Endothelial cell (in vitro differentiated cells): ENCODE results near the gene MAPK11. TPM values are rescaled to one million over a fixed set of nuclear protein-coding genes. Genes with fewer than 3 reads are reported as not detected.
A peak's percentile ranks its signal among the peaks of the same experiment; 100 is the strongest.

Experiments used
- DNase-seq: peaks from one replicate; pipeline ENCODE4 v3.0.0; 2021; ENCODE audit warnings: low spot score
- H3K27ac Mint-ChIP-seq: one replicate; pipeline ENCODE4 v1.8.0; 2021; ENCODE audit warnings: mixed read lengths, inconsistent platforms; ENCODE audit not compliant: unreplicated experiment
- H3K27me3 Mint-ChIP-seq: one replicate; pipeline ENCODE4 v1.8.0; 2021; ENCODE audit warnings: mild to moderate bottlenecking, moderate library complexity, mixed read lengths, inconsistent platforms; ENCODE audit not compliant: unreplicated experiment
- H3K36me3 Mint-ChIP-seq: one replicate; pipeline ENCODE4 v1.8.0; 2021; ENCODE audit warnings: mild to moderate bottlenecking, low read depth, mixed read lengths, inconsistent platforms; ENCODE audit not compliant: unreplicated experiment
- H3K4me1 Mint-ChIP-seq: one replicate; pipeline ENCODE4 v1.8.0; 2021; ENCODE audit warnings: mild to moderate bottlenecking, mixed read lengths, inconsistent platforms; ENCODE audit not compliant: unreplicated experiment
- H3K4me3 Mint-ChIP-seq: one replicate; pipeline ENCODE4 v1.8.0; 2021; ENCODE audit warnings: mild to moderate bottlenecking, mixed read lengths, inconsistent platforms; ENCODE audit not compliant: unreplicated experiment
- H3K9me3 Mint-ChIP-seq: one replicate; pipeline ENCODE4 v1.8.0; 2021; ENCODE audit warnings: mixed read lengths, inconsistent platforms; ENCODE audit not compliant: unreplicated experiment
- CTCF ChIP-seq: fragments of 200-600 bp; sonication (generic); IDR thresholded peaks from one replicate; pipeline ENCODE4 v1.5.0; 2021; ENCODE audit warnings: antibody characterized with exemption; ENCODE audit not compliant: unreplicated experiment
- total RNA-seq: library from RNA; stranded (reverse); fragmentation: NEBNext Ultra II Directional; extraction: Animal tissue kit (Norgen Biotek cat#: 25700); gene quantifications from one replicate; pipeline ENCODE4 v1.2.1, GENCODE V29; 2021; ENCODE audit not compliant: unreplicated experiment

The MAPK11 gene
- total RNA-seq, 1 donor from 2014 or later: 62.4 TPM

DNA sequence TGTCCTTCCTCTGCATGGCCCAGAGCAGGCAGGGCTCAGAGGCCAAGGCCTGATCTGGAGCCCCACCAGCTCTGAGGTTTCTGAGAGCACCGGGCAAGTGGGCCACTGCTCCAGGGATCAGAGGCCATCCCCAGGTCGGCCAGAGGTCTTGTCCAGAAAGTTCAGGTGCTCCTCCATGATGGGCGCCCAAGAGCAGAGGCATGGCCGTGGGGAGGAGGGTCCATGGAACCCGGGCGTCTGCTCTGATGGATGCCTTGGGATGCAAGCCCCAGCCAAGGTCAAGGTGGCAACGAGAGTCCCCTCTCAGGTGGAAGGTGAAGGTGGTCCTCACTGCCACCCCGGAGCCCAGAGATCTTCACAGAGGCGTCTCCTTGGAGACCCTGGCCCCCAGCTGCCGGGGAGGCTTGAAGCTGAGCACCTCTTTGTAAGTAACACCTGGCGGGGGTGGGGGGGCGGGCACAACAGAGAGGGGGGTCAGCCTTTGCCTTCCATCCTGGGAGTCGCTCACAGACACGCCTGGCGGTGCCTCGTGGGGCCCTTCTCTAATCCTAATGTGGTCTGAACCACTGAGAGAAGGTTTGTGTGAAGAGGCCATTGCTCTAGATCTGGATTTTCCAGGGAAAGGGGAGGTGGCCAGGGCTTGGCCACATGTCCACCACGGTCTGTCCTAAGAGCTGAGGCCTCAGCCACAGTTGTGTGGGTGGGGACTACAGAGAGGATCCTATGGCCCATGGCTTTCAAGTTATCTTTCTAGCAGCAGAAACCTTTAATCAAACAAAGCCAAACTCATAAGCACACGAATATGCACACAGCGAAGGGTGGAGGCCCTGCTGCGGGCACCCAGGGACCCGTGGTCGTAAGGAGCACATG lies 16.9 kb downstream of the MAPK11 start:
- Mint-ChIP-seq H3K27me3 (peaks cover 2% of the 10 kb centered on the region), H3K4me3 (no peak overlapping the region), H3K27ac (no peak overlapping the region), H3K4me1 (no peaks in the 10 kb centered on the region), H3K9me3 (no peaks in the 10 kb centered on the region), H3K36me3 (no peaks in the 10 kb centered on the region)
- DNase-seq: no peak
- no peak for TF ChIP-seq CTCF

- H3K27ac Mint-ChIP-seq: no peak overlapping the region
- H3K36me3 Mint-ChIP-seq: no peaks in the 10 kb centered on the region
- DNase-seq: peak; percentile 76
- TF ChIP-seq CTCF: no peak
- no peak overlapping the region for H3K4me3 Mint-ChIP-seq
- no peaks in the 10 kb centered on the region for H3K27me3 Mint-ChIP-seq
- no peaks in the 10 kb centered on the region for H3K9me3 Mint-ChIP-seq
- H3K4me1 Mint-ChIP-seq: no peaks in the 10 kb centered on the region
These were observed 17.8 kb downstream of the MAPK11 start for GRCh38 chr22:50252082-50253045.

GRCh38 chr22:50251477-50252081 lies 18.6 kb downstream of the MAPK11 start:
- H3K27ac Mint-ChIP-seq: no peak overlapping the region
- H3K36me3 Mint-ChIP-seq: no peaks in the 10 kb centered on the region
- TF ChIP-seq CTCF: no peak
- H3K9me3 Mint-ChIP-seq: no peaks in the 10 kb centered on the region
- H3K4me3 Mint-ChIP-seq: no peak overlapping the region
- DNase-seq: no peak
- no peaks in the 10 kb centered on the region for H3K4me1 Mint-ChIP-seq
- H3K27me3 Mint-ChIP-seq: no peaks in the 10 kb centered on the region

DNA sequence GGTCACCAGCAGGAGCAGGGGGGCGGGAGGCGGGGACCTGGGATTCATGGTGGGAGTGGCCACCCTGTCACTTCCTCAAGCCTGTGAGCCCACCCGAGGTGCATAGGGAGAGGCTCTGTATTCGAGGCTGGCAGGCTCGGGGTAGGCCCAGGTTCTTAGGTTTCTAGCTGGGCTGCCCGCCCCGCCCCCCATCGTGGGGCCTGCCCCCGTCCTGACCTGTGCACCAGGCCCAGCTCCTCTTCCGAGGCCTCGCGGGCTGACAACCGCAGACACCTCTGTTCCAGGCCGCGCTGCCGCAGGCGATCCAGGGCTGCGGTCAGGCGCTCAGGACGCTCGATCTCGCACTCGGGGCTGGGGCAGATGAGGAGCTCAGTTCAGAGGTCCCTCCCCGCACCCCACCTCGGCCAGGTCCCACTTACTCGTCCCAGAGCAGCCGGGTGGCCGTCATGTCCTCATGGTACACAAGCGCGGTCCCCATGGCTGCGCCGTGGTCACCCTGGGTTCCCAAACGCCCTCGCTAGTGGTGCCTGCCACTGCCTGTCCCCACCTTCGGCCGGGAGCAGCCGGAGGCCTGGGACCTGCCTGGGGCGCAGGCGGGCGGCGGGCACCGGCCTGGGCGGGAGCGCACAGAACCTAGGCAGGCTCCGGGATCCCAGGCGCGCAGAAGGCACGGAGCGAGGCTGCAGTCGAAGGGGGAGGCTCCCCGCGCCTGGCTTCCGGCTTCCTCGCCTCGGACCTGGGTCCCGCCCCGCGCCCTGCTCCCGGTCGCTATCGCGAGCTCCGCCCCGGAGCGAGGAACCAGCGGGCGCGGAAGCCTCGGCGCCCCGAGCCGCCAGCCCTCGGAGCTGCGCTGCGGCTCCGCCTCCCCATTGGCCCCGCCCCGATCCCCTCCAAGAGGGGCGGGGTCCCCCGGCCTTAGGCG lies 19.4 kb downstream of the MAPK11 start, which contains the start of gene HDAC10:
TSS of gene HDAC10 (minus strand) at position 711 of the 922 bp plus-strand sequence. CDS start at position 478, 233 bp downstream.
- Mint-ChIP-seq H3K36me3 (no peaks in the 10 kb centered on the region), H3K27ac (no peak within 1 kb of the TSS), H3K27me3 (peaks cover 2% of the 10 kb centered on the region), H3K4me3 (peak within 1 kb of the TSS; percentile 67), H3K9me3 (no peaks in the 10 kb centered on the region), H3K4me1 (no peaks in the 10 kb centered on the region)
- no peak for TF ChIP-seq CTCF
- DNase-seq: peak; percentile 84
